ENCODE results near the gene TBC1D21.
"Not testable (repeated sequence)": the region's sequence is repeated elsewhere in the genome, so short reads cannot be mapped to it uniquely, and the experiment has no call there.

The TBC1D21 gene

DNA sequence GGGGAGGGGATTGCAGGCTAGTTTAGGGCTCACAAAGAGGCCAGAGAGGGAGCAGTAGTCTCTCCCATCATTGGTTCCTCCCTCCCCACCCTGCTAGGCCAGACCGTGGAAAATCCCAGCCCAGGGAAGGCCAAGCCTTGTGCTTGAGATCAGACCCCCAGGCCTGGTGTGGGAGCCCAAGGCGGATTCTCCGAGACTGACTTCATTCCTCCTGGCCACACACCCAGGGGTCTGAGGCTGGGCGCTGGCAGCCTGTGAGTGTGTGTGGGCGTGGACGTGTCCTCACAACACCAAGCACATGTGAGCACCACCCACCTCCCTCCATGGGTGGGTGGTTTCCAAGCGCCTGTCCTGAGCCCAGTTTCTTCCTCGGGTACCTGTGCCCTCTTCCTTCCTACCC, 57.0 kb downstream of the TBC1D21 start:
- DNase-seq (ENCODE audit: low read depth in 2 of 2) = no peak

DNA sequence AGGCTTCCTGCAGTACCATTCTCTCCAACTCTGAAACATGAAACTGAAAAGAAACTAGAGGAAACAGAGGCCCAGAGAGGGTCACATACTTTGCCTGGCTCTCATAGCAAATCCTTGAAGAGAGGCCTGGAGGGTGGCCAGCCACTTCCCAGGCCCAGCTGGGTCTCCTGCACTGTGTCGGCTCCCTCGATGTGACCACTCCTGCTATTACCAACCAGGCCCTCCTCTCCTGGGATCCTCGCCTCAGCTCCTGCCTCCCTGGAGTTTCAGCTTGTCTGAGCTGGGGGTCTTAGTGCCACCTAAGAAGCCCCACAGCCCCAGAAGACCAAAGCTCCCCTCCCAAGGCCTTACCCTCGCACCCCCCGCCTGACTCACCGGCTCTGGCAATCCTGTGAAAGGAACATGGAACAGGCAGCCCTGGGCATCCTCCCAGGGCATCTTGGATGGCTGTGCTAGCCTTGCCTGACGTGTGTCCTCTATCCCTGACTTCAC, 57.5 kb downstream of the TBC1D21 start:
- DNase-seq (ENCODE audit: low read depth in 2 of 2) = no peak

DNA sequence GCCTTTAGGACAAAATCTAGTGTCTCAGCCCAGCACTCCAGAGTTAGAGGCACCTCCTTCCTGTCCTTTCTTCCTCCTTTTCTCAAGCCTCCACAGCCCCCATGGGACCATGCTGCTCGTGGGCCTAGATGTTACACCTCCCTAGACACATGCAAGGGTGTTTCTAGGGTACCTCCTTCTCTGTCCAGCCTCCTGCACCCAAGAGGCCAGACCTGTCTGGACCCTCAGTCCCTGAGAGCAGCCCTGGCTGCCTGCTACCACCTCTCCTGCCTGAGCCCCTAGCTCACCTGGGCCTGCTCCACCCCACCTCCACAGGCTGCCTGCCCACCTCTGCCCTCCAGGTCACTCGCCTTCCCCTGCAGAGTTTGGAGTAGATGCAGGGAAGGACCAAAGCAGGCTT, 58.1 kb downstream of the TBC1D21 start:
- DNase-seq (ENCODE audit: low read depth in 2 of 2) = no peak

DNA sequence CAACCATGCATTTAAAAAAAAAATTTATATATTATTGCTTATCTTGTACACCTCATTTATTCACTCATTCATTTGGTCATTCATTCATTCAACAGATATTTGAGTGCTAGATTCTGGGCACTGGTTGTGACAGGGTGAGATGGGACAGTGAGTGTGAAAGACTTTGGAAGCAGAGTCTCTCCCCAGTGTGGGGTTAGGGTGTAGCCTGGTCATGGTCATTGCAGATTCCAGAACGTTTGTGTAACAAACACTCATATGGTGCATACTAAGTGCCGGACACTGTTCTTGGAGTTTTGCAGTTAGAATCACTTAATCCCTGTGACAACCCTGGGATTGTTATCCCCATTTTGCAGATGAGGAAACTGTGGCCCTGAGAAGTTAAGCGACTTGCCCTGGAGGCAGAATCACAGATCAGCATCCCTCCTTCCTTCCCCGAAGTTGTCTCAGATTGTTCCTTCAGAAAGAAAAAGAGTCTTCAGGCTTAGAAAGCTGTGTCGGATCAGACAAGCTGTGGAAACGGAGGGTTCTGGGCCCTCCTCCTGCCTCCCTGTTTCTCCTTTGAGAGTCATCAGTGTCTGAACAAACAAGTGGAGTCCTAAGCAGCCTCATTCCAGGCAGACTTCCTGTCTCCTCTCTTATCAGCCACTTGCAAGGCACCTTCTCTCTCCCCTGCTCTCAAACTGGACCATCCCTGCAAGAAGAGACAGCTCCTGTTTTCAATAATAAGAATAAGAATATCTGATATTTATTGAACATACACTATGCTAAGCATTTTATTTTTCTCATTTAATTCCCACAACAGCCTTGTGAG, 59.2 kb downstream of the TBC1D21 start:
- no peak for DNase-seq (ENCODE audit: low read depth in 2 of 2)

DNA sequence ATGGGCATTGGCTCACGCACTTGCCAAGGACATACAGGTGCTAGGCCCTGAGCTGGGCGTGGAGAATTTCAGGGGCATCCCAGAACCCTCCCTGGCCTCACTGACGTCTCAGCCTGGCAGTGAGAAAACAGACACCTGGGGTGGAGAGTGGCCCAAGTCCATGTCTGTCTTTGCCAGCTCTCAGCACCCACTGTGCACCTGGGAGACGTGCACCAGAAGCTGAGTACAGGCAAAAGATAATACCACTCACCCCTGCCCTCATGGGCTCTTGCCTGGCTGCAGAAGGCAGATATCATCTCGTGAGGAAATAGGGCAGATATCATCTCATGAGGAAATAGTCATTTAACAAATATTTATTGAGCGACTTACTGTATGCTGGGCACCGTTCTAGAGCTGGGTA, 60.9 kb downstream of the TBC1D21 start:
- no peak for DNase-seq (ENCODE audit: low read depth in 2 of 2)

DNA sequence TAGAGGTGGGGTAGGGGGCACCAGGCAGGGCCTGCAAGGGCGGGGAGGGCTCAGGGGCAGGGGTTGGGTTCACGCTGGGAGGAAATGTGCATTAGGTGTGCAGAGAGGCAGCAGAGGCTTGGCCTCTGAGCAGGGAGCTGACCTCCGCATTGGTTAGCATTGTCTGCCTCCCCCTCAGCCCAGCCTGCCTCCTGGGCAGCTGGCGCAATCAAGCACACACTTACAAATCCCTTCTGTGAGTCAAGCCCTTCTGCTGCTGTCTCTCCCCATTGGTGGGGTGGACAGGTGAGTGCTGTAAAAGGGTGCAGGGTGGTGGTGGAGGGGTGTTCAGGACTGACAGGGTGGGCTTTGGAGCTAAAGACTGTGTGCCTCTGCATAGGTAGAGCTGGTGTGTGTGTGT, 62.2 kb downstream of the TBC1D21 start:
- no peak for DNase-seq (ENCODE audit: low read depth in 2 of 2)

DNA sequence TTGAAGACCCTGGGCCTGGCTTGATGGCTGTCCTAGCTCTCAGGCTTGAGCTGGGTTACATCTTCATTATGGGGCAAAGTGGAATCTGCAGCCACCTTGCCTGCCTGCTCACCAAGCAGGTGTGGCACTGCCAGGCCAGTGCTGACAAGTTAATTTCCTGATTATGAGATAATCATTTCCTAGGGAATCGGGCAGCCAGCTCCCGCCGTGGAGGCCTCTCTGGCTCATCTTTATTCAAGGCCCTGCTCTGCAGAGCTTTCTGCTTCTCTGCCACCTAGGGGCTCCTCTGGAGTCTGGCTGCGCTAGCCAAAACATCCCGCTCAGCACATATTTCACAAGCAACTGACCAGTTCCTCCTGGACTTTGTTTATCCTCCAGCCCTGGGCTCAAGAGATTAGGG, 62.8 kb downstream of the TBC1D21 start:
- DNase-seq (ENCODE audit: low read depth in 2 of 2) = no peak

DNA sequence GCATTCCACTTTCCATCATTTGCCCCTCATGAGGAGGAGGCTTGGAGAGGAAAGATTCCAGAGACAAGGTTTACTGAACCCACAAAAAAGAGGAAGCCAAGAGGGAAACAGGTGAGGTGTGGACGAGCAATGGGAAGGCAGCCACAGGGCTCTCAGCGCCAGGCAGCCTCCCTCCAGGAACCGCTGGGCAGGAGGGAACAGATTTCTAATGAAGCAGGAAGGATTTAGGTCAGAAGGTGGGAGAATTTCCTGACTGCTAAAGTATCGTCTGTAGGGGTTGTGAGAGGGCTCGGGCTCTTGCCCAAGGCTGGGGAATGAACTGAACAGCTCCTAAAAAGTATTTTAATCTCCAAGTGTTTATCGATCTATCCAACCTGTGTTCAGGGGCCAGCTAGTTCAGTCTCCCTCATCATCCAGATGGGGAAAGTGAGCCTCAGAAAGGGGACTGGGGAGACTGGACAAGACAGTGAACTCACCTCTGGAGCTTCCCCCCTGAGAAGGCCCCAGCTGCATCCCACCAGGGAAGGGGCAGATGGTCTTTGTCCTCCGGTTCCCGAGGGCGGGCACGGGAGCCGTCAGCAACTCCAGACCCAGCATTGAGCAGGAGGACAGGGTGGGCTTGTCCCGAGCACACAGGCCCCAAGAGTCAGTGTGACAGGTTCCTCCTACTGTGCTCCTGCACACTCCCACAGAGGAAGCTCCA, 63.4 kb downstream of the TBC1D21 start:
- no peak for DNase-seq (ENCODE audit: low read depth in 2 of 2)

DNA sequence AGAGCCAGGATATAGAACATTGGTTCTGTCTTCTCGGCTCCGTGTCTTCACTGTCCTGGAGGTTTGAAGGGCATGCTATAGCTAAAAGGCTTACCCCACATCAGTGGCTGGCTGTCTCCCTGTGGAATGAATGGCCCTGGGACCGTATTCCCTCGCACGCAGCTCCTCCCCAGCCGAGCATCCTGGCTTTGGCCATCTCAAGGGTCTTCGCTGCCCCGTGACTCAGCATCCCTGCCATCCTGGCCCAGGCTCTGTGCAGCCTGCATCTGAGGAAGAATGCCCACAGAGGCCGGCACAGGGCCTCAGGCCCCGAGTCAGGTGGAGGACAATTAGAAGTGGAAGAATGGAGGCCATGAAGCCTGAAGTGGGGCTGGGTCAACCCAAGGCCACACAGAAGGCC, 63.9 kb downstream of the TBC1D21 start:
- DNase-seq (ENCODE audit: low read depth in 2 of 2) = no peak

DNA sequence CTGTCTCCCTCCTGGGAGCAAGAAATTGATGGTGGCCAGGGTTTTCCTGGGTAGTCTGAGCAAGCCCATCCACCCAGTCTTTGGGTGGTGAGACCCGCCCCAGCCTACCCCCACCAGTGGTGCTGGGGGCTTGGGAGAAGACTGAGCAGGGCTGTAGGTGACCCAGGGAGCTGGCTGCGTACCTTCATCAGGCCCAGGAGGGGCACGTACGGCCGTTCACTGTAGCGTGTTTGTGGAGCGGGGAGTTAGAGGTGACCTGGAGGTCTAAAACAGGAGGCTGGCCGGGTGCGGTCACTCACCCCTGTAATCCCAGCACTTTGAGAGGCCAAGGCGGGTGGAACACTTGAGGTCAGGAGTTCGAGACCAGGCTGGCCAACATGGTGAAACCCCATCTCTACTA, 64.4 kb downstream of the TBC1D21 start:
- no peak for DNase-seq (ENCODE audit: low read depth in 2 of 2)

DNA sequence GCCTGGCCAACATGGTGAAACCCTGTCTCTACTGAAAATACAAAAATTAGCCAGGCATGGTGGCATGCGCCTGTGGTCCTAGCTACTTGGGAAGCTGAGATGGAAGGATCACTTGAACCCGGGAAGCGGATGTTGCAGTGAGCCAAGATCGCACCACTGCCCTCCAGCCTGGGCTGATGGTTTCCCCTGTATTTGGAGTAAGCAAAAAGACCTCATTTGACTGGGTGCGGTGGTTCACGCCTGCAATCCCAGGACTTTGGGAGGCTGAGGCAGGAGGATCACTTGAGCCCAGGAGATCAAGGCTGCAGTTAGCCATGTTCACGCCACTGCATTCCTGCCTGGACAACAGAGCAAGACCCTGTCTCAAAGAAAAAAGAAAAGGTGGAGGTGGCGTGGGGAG, 65.2 kb downstream of the TBC1D21 start:
- DNase-seq (ENCODE audit: low read depth in 2 of 2) = not testable (repeated sequence)
